Measurements from ENCODE around the gene LRRC41. TPM values are rescaled to one million over a fixed set of nuclear protein-coding genes. Genes with fewer than 3 reads are reported as not detected.

LRRC41 gene
- polyA plus RNA-seq, 1 donor from 2014 or later: 47.7 TPM

DNA sequence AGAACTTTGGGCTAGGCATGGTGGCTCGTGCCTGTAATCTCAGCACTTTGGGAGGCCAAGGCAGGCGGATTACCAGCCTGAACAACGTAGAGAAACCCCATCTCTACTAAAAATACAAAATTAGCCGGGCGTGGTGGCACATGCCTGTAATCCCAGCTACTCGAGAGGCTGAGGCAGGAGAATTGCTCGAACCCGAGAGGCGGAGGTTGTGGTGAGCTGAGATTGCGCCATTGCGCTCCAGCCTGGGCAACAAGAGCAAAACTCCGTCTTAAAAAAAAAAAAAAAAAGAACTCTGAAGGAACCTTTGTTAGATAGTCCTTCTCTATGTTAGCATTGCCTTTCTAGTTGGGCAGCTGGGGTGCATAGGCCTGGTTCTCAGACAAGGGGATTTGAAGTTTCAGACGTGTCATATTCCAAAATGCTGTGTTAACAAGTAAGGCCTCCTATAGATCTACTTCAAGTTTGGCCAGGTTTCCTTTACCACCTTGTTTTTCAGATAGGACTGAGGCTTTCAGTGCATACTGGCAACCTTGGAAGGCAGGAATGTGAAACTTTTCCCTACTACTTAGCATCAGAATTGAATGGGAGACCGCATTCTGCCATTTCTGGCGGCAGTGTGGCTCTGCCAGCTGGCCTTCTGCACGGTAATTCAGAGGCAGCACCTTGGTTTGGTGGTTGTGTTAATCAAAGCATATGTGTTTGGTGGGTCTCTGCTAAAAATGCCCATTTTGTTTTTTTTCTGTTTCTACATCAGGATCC, 6.2 kb upstream of the LRRC41 start:
- peak overlapping the region in 2 of 4 donors; percentile 9 to 20 for H3K4me3 Mint-ChIP-seq
- H3K9me3 Mint-ChIP-seq: no peaks in the 10 kb centered on the region
- peaks cover under 1% of the 10 kb centered on the region for H3K36me3 Mint-ChIP-seq
- no peaks in the 10 kb centered on the region for H3K27me3 Mint-ChIP-seq
- H3K27ac Mint-ChIP-seq: peak overlapping the region in 1 of 3 donors; percentile 31
- peaks cover 9 to 21% (median 20%) of the 10 kb centered on the region in 3 donors for H3K4me1 Mint-ChIP-seq

- H3K36me3 Mint-ChIP-seq: peaks cover 2% of the 10 kb centered on the region
- peak overlapping the region; percentile 78 to 99 (median 92) for H3K4me3 Mint-ChIP-seq
- H3K9me3 Mint-ChIP-seq: no peaks in the 10 kb centered on the region
- peak overlapping the region in 2 of 3 donors; percentile 12 to 48 for H3K27ac Mint-ChIP-seq
- peaks cover 13 to 35% (median 25%) of the 10 kb centered on the region in 3 donors for H3K4me1 Mint-ChIP-seq
- H3K27me3 Mint-ChIP-seq: no peaks in the 10 kb centered on the region
Measured at GRCh38 chr1:46306159-46306530, 2.7 kb upstream of the LRRC41 start.

DNA sequence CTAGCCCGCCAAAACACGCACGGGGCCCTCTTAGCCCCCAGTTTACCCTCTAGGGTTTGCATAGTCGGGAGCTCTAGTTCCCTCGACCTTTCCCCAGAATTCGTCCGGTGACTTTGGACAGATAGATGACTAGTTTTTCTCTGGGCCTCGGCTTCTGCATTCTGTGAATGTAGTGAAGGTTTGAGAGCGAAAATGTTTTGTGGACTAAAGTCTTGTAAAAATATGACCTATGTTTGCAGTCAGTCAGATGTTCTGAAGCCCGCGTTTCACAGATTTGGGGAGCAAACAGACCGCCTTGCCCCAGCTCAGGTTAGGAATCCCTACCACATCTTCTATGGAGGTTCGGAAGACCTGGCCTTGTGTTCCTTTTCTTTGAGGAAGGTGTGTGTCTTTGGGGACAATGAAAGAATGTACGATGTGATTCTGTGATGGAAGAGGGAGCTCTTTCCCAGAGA, 483 bp upstream of the LRRC41 start:
- Mint-ChIP-seq H3K4me3 (peak overlapping the region; percentile 98 to 99 (median 99)), H3K27ac (peak overlapping the region; percentile 97 to 99 (median 99)), H3K36me3 (peaks cover 2% of the 10 kb centered on the region), H3K4me1 (peaks cover 15 to 35% (median 26%) of the 10 kb centered on the region in 3 donors), H3K27me3 (no peaks in the 10 kb centered on the region), H3K9me3 (no peaks in the 10 kb centered on the region)

DNA sequence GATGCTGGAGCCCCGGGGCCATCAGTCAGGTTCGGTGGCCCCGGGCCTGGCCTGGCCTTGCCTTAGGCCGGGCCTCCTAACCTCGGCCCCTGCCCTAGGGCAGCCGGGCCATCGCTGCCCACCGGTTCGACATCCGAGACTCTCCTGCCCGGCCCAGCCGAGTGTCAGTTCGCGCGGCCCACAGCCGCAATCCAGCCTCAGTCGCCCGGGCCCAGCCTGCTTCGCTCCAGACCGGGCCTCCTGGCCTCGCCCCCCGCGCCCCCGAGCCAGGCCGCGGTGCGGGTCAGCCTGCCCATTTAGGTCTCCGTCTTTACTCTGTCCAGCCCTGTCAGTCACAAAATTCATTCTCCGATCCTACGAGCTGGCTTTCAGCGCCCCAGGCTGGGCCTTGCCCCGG, 777 bp downstream of the LRRC41 start:
- Mint-ChIP-seq H3K36me3 (peaks cover 2% of the 10 kb centered on the region), H3K9me3 (no peaks in the 10 kb centered on the region), H3K4me1 (peaks cover 10 to 30% (median 15%) of the 10 kb centered on the region in 3 donors), H3K4me3 (peak overlapping the region; percentile 98 to 99 (median 99)), H3K27ac (peak overlapping the region; percentile 46 to 99 (median 97)), H3K27me3 (no peaks in the 10 kb centered on the region)

- Mint-ChIP-seq H3K4me1 (peaks cover 10 to 26% (median 11%) of the 10 kb centered on the region in 3 donors), H3K27ac (peak overlapping the region; percentile 46 to 99 (median 97)), H3K9me3 (no peaks in the 10 kb centered on the region), H3K27me3 (no peaks in the 10 kb centered on the region), H3K36me3 (peaks cover 4% of the 10 kb centered on the region), H3K4me3 (peak overlapping the region; percentile 98 to 99 (median 99))
Measured at GRCh38 chr1:46301808-46302640, 1.4 kb downstream of the LRRC41 start.

GRCh38 chr1:46301406-46301807, 2.0 kb downstream of the LRRC41 start:
- peaks cover 4% of the 10 kb centered on the region for H3K36me3 Mint-ChIP-seq
- peak overlapping the region; percentile 98 to 99 (median 99) for H3K4me3 Mint-ChIP-seq
- peaks cover 10 to 26% (median 11%) of the 10 kb centered on the region in 3 donors for H3K4me1 Mint-ChIP-seq
- no peaks in the 10 kb centered on the region for H3K27me3 Mint-ChIP-seq
- H3K27ac Mint-ChIP-seq: peak overlapping the region in 2 of 3 donors; percentile 97 to 99
- no peaks in the 10 kb centered on the region for H3K9me3 Mint-ChIP-seq

DNA sequence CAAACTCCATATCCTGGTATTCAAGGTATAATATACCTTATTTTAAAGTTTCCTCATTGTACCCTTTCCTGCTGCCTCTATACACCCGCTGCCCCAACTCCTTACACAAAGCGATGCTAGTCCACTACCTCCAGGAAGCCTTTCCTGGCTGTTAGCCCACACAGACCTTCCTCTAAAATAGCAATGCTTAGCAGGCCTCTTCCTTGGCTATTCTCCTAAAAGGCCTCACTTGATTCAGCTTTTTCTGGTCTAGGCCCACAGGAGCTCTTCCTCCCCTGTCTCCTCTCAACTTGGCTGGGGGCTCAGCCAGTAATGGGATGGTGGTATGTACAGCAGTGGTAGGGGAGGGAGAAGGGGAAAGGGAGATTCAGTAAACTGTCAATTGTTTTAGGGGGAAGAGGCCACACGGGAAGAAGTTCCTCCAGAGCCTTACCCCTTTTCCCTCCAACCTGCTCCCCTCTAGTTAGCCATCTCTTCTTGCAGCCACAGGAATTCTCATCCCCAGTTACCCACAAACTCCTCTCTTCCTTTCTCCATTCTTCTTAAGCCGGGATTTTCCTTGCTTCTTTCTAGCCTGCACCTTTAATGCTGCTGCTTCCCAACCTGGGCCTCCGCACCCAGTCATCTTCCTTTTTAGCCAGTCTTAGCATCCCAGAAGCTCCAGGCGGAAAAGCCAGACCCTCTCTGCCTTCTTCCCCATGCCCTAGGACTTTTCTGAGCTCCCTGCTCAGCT, 2.6 kb downstream of the LRRC41 start:
- peaks cover 5% of the 10 kb centered on the region for H3K36me3 Mint-ChIP-seq
- no peaks in the 10 kb centered on the region for H3K27me3 Mint-ChIP-seq
- peaks cover 8 to 22% (median 8%) of the 10 kb centered on the region in 3 donors for H3K4me1 Mint-ChIP-seq
- H3K27ac Mint-ChIP-seq: peak overlapping the region; percentile 6 to 99 (median 16)
- H3K9me3 Mint-ChIP-seq: no peaks in the 10 kb centered on the region
- H3K4me3 Mint-ChIP-seq: peak overlapping the region; percentile 98 to 99 (median 99)

GRCh38 chr1:46298387-46298786, 5.0 kb downstream of the LRRC41 start:
- H3K27me3 Mint-ChIP-seq: no peaks in the 10 kb centered on the region
- H3K9me3 Mint-ChIP-seq: no peaks in the 10 kb centered on the region
- H3K36me3 Mint-ChIP-seq: peaks cover 7% of the 10 kb centered on the region
- no peak overlapping the region for H3K27ac Mint-ChIP-seq
- peak overlapping the region in 1 of 4 donors; percentile 64 for H3K4me3 Mint-ChIP-seq
- peaks cover 3 to 9% (median 6%) of the 10 kb centered on the region in 3 donors for H3K4me1 Mint-ChIP-seq

DNA sequence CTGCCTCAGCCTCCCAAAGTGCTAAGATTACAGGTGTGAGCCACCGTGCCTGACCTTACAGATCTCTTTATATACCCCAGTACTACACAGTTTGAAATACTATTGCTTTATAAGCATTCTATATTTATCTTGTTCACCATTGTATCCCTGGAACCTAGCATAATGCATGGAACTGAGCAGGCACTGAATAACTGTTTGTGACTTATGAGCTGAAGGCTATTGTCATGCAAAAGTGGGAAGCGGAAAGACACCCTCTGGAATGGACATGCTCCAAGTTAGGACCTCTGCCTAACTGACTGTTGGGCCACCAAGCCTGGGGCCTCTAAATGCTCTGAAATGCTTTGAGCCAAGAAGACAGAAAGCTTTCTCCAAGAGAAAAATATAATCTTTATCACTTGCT, 8.1 kb downstream of the LRRC41 start:
- H3K27ac Mint-ChIP-seq: no peak overlapping the region
- peaks cover under 1 to 5% (median under 1%) of the 10 kb centered on the region in 3 donors for H3K4me1 Mint-ChIP-seq
- no peaks in the 10 kb centered on the region for H3K9me3 Mint-ChIP-seq
- H3K4me3 Mint-ChIP-seq: no peak overlapping the region
- no peaks in the 10 kb centered on the region for H3K27me3 Mint-ChIP-seq
- peaks cover 5% of the 10 kb centered on the region for H3K36me3 Mint-ChIP-seq

DNA sequence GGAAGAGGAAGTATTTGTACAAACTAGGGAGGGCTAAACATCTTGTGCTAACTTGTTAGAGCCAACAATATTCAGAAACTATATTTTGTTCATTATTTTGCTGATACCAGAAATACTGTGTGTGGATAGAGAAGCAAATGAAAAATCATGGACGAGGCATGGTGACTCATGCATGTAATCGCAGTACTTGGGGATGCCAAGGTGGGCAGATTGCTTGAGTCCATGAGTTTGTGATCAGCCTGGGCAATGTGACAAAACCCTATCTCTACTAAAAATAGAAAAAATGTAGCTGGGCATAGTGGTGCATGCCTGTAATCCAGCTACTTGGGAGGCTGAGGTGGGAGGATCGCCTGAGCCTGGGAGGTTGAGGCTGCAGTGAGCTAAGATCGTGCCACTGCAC, 13.4 kb downstream of the LRRC41 start:
- no peak overlapping the region for H3K27ac Mint-ChIP-seq
- H3K4me3 Mint-ChIP-seq: no peak overlapping the region
- no peaks in the 10 kb centered on the region for H3K27me3 Mint-ChIP-seq
- H3K36me3 Mint-ChIP-seq: no peaks in the 10 kb centered on the region
- H3K4me1 Mint-ChIP-seq: no peaks in the 10 kb centered on the region
- H3K9me3 Mint-ChIP-seq: no peaks in the 10 kb centered on the region

GRCh38 chr1:46289134-46289494, 14.3 kb downstream of the LRRC41 start:
- no peaks in the 10 kb centered on the region for H3K9me3 Mint-ChIP-seq
- no peak overlapping the region for H3K4me3 Mint-ChIP-seq
- no peaks in the 10 kb centered on the region for H3K36me3 Mint-ChIP-seq
- H3K27ac Mint-ChIP-seq: no peak overlapping the region
- no peaks in the 10 kb centered on the region for H3K27me3 Mint-ChIP-seq
- no peaks in the 10 kb centered on the region for H3K4me1 Mint-ChIP-seq

DNA sequence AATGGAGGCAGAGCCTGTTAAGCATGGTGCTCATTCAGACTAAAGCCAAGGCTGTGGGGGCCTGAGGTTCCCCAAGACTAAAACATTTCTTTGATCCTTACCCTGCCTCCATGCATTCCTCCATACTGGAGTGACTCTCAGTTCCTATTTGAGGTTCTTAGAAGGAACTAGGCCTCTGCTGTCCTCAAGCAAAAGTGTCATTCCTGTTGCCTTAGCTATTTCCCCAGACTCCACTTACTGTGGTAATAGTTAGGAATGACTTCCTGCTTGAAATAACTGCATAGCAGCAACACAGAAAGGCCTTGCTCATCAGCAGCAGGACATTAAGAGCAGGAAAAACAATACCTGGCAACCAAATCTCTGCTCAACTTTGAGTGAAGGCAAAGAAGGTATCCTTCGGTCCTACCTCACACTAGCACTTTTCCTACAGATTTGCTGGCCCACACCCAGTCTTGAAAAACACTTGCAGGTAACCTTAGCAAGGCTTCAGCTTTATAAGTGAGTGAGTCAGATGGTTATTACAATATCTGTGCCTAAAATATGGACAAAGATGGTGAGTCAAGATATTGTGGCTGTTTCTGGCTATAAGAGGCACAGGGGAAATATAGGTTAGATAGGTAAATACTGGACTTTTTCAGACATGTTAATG, 14.8 kb downstream of the LRRC41 start:
- Mint-ChIP-seq H3K27me3 (no peaks in the 10 kb centered on the region), H3K36me3 (no peaks in the 10 kb centered on the region), H3K27ac (no peak overlapping the region), H3K4me3 (no peak overlapping the region), H3K9me3 (no peaks in the 10 kb centered on the region), H3K4me1 (no peaks in the 10 kb centered on the region)

DNA sequence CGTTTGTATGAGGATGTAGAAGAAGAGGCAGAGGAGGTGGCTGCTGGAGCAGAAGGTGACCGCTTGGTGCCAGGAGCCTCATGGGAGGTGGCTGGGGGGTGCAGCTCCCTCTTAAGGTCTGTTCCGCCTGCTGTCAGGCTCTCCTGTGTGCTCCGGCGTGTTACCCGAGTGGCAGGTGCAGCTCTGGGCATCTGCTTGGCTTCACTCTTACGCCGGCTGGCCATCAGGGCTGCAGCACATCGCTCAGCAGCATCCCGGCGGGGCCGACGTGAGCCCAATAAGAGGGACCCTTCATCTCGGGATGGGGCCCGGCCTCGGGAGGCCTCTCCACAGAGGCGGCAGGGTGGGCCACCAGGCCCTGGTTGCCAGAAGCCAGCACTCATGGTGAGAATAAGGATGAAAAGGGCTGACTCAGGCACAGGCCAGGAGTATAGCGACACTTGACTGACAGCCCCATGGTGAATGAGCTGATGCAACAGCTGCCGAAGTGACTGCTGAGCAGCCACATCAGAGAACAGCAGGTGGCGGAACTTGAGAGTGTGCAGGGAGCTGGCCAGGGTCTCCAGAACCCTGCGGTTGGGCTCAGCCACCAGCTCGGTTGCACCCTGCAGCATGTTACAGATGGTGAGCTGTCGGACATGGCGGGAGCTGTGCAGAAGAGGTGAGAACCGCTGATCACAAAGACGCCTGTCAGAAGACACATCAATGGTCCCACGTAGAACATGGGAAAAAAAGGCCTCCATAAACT, 17.5 kb downstream of the LRRC41 start:
- Mint-ChIP-seq H3K27me3 (no peaks in the 10 kb centered on the region), H3K27ac (peak overlapping the region in 1 of 3 donors; percentile 31), H3K4me1 (peaks cover 0 to 4% (median 0%) of the 10 kb centered on the region in 3 donors), H3K4me3 (no peak overlapping the region), H3K9me3 (no peaks in the 10 kb centered on the region), H3K36me3 (peaks cover 3% of the 10 kb centered on the region)

All from IgD-negative memory B cell (primary cell).